GM12878 (cell line): ENCODE measurements around the gene AOC3. TPM values are rescaled to one million over a fixed set of nuclear protein-coding genes. Genes with fewer than 3 reads are reported as not detected.
"Not testable (repeated sequence)": the region's sequence is repeated elsewhere in the genome, so short reads cannot be mapped to it uniquely, and the experiment has no call there.

Source experiments
- ATAC-seq: fragments of 200-7000 bp; cut with Tn5 transposase; 3 replicates; pipeline ENCODE4 v1.9.1; 2020; ENCODE audit warnings: mild to moderate bottlenecking, moderate library complexity
- BruUV-seq: library from RNA; stranded (reverse); fragments of 400-500 nt; replicated peaks from 2 replicates; lab custom pipeline; 2021; lab: Mats Ljungman, UMichigan
- CTCF ChIA-PET: fragments of 300-600 bp; sonication (Branson Sonifier 250); formaldehyde crosslinking; extraction: SDS; loops from one replicate; lab custom pipeline; 2021; ENCODE audit warnings: inconsistent platforms; lab: Yijun Ruan, JAX
- POLR2A ChIA-PET: fragments of 350-600 bp; formaldehyde crosslinking; extraction: SDS; loops from one replicate; lab custom pipeline; 2021; ENCODE audit warnings: inconsistent platforms; lab: Charles Lee
- RAD21 ChIA-PET: fragments of 300-600 bp; sonication (Branson Sonifier 250); formaldehyde crosslinking; loops from one replicate; lab custom pipeline; 2023; ENCODE audit warnings: antibody characterized with exemption; ENCODE audit not compliant: unreplicated experiment; lab: Charles Lee
- SMC1A ChIA-PET: fragments of 300-600 bp; sonication (Branson Sonifier 250); formaldehyde crosslinking; loops from one replicate; lab custom pipeline; 2023; ENCODE audit not compliant: unreplicated experiment, uncharacterized antibody; lab: Charles Lee
- DNase-seq: peaks from one replicate; pipeline ENCODE4 v3.0.0-alpha.2; 2011; ENCODE audit warnings: low read depth, low spot score
- FAIRE-seq: peaks from 3 replicates; lab custom pipeline; 2011; peaks lifted over from hg19 to GRCh38; lab: Jason Lieb, UNC
- H2AFZ ChIP-seq: 2 replicates; pipeline ENCODE4 v1.6.0; 2011; ENCODE audit warnings: low read depth, low read length, control low read depth; ENCODE audit not compliant: control insufficient read depth
- H3K27ac ChIP-seq: 2 replicates; pipeline ENCODE4 v1.5.1; 2011; ENCODE audit warnings: control low read depth; ENCODE audit not compliant: control insufficient read depth, insufficient read depth
- H3K27me3 ChIP-seq, 2 experiments: replicated peaks in 1 of 2; 2 replicates each; pipeline versions ENCODE4 v1.6.0 to v1.6.1; 2011; ENCODE audit warnings: low read length in 1 of 2; ENCODE audit not compliant: control insufficient read depth in 2 of 2, insufficient read depth in 2 of 2
- H3K36me3 ChIP-seq, 2 experiments: 2 replicates each; pipeline ENCODE4 v1.5.1; 2011; ENCODE audit warnings: low read length in 1 of 2; ENCODE audit not compliant: control insufficient read depth in 2 of 2, insufficient read depth in 2 of 2
- H3K4me1 ChIP-seq: 2 replicates; pipeline ENCODE4 v1.6.1; 2011; ENCODE audit warnings: mild to moderate bottlenecking, low read length, moderate library complexity, mixed read lengths; ENCODE audit not compliant: control insufficient read depth, insufficient read depth
- H3K4me2 ChIP-seq: 2 replicates; pipeline ENCODE4 v1.6.0; 2011; ENCODE audit warnings: control low read depth; ENCODE audit not compliant: control insufficient read depth, insufficient read depth
- H3K4me3 ChIP-seq: fragments of 200-600 bp; sonication (generic); 2 replicates; pipeline ENCODE4 v1.5.1; 2016
- H3K79me2 ChIP-seq: 2 replicates; pipeline ENCODE4 v1.6.0; 2011; ENCODE audit warnings: low read length; ENCODE audit not compliant: control insufficient read depth, insufficient read depth
- H3K9ac ChIP-seq: 2 replicates; pipeline ENCODE4 v1.8.0; 2011; ENCODE audit warnings: low read length, control low read depth, mixed read lengths; ENCODE audit not compliant: control insufficient read depth, insufficient read depth
- H3K9me3 ChIP-seq: replicated peaks from 3 replicates; pipeline ENCODE4 v1.5.1; 2011; ENCODE audit warnings: mild to moderate bottlenecking, low read length; ENCODE audit not compliant: control insufficient read depth, insufficient read depth
- H4K20me1 ChIP-seq: 2 replicates; pipeline ENCODE4 v1.6.0; 2011; ENCODE audit not compliant: control insufficient read depth, insufficient read depth
- ATF7 ChIP-seq: fragments of 450-650 bp; IDR thresholded peaks from 2 replicates; pipeline ENCODE4 v1.6.1; 2016; ENCODE audit warnings: low read depth, mild to moderate bottlenecking
- HDGF ChIP-seq: fragments of 450-650 bp; IDR thresholded peaks from 2 replicates; pipeline ENCODE4 v1.6.1; 2016; ENCODE audit warnings: antibody characterized with exemption
- JUND ChIP-seq: IDR thresholded peaks from 2 replicates; pipeline ENCODE4 v1.6.1; 2012; ENCODE audit warnings: low read depth, mild to moderate bottlenecking, low read length, improper control_type of control experiment, moderate library complexity
- NR2C2 ChIP-seq: IDR thresholded peaks from 2 replicates; pipeline ENCODE4 v1.6.1; 2011; ENCODE audit warnings: borderline replicate concordance, low read depth; ENCODE audit not compliant: control insufficient read depth, insufficient read length
- PAX5 ChIP-seq: IDR thresholded peaks from 2 replicates; pipeline ENCODE4 v1.6.1; 2011; ENCODE audit warnings: low read depth, low read length, borderline replicate concordance
- RBBP5 ChIP-seq: fragments of 200-600 bp; sonication (generic); conservative IDR thresholded peaks from 2 replicates; pipeline ENCODE4 v1.6.1; 2016
- SREBF2 ChIP-seq: IDR thresholded peaks from 2 replicates; pipeline ENCODE4 v1.6.1; 2012; ENCODE audit warnings: mild to moderate bottlenecking, low read length
- WGBS: methylation state at CpG from one replicate; pipeline ENCODE4 v1.1.6; 2016; ENCODE audit warnings: low lambda C conversion rate; ENCODE audit not compliant: insufficient replicate concordance, insufficient coverage; ENCODE audit errors: missing lambda C conversion rate; 5-methylcytosine and 5-hydroxymethylcytosine counted together
- in situ Hi-C: fragments of 300-500 bp; cut with MboI; formaldehyde crosslinking; loops from 9 replicates; pipeline ENCODE4 v1.14.3; 2018; ENCODE audit warnings: mixed read lengths
- intact Hi-C: fragments of 100-400 bp; cut with micrococcal nuclease; formaldehyde crosslinking; loops from one replicate; pipeline ENCODE4 v1.14.2; 2022; ENCODE audit not compliant: unreplicated experiment
- polyA plus RNA-seq, 11 experiments: library from polyadenylated mRNA; depleted of rRNA in 4 of 11; unstranded in 6 of 11; stranded (reverse) in 5 of 11; fragments of >200 nt; fragmentation: Nextera tagmentation in 4 of 11; fragmentation: Illumina TruSeq in 1 of 11; extraction: Ambion mirVana in 4 of 11; extraction: Trizol in 1 of 11; gene quantifications; 1 replicate in 1 of 11; 2 replicates in 10 of 11; pipeline versions ENCODE4 v1.2.1 to v1.2.3, GENCODE V29; 2011 to 2016; ENCODE audit warnings: inconsistent platforms in 2 of 11, missing spikeins in 2 of 11, low read depth in 1 of 11
- total RNA-seq, 4 experiments: library from RNA; depleted of rRNA in 3 of 4; stranded (reverse); fragments of >200 nt in 3 of 4; fragmentation: Illumina TruSeq in 1 of 4; extraction: Trizol in 1 of 4; gene quantifications; 2 replicates each; pipeline versions ENCODE4 v1.2.1 to v1.2.3, GENCODE V29; 2013 to 2021
- TF ChIP-seq, protein P1 (sequence below), 3 experiments: IDR thresholded peaks in 2 of 3; conservative IDR thresholded peaks in 1 of 3; 2 replicates each; pipeline ENCODE4 v1.5.1; 2011; ENCODE audit warnings: low read depth in 3 of 3, low read length in 3 of 3, mild to moderate bottlenecking in 3 of 3, control low read depth in 2 of 3, moderate library complexity in 2 of 3, inconsistent platforms in 1 of 3, mixed read lengths in 1 of 3; ENCODE audit not compliant: control insufficient read depth in 2 of 3, insufficient read depth in 1 of 3; ENCODE audit errors: extremely low read depth in 1 of 3
- TF ChIP-seq, protein P2 (sequence below): fragments of 450-650 bp; IDR thresholded peaks from 2 replicates; pipeline ENCODE4 v1.6.1; 2016; ENCODE audit warnings: mild to moderate bottlenecking
- TF ChIP-seq, protein P3 (sequence below): fragments of 450-650 bp; IDR thresholded peaks from 2 replicates; pipeline ENCODE4 v1.6.1; 2017; ENCODE audit warnings: mild to moderate bottlenecking, low read depth, inconsistent platforms; ENCODE audit not compliant: poor library complexity, severe bottlenecking

AOC3 gene
- total and polyA plus RNA-seq, 10 of the 15 experiments (the other 5 are each of a cell fraction or from before 2014, with no cell fraction given): 0.02 to 0.91 (median 0.34) TPM; not detected in 2

DNA sequence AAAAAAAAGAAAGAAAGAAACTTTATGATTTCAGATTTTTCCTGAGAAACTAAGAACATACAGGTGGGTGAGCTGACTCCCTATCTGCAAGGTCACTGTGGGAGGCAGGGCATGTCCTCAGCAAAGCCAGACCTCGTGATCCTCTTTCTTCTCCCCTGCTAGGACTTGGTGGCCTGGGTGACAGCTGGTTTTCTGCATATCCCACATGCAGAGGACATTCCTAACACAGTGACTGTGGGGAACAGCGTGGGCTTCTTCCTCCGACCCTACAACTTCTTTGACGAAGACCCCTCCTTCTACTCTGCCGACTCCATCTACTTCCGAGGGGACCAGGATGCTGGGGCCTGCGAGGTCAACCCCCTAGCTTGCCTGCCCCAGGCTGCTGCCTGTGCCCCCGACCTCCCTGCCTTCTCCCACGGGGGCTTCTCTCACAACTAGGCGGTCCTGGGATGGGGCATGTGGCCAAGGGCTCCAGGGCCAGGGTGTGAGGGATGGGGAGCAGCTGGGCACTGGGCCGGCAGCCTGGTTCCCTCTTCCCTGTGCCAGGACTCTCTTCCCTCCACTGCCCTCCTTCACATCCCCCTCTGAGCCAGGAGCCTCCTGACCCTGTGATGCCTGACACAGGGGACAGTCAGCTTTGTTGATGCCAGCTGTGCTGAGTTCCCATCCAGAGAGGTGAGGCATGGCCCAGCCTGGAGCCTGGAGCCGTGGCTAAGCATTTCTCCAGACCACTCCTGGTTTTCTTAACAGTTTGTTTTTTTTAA lies 23.1 kb downstream of the AOC3 start:
- H3K4me3 ChIP-seq, H3K79me2 ChIP-seq, H2AFZ ChIP-seq, H3K4me2 ChIP-seq, H3K27me3 ChIP-seq, H3K27ac ChIP-seq, in situ Hi-C loops, H3K9ac ChIP-seq, H3K36me3 ChIP-seq, FAIRE-seq, POLR2A ChIA-PET, BruUV-seq, H3K4me1 ChIP-seq, SMC1A ChIA-PET, H3K9me3 ChIP-seq, DNase-seq, intact Hi-C loops, RAD21 ChIA-PET, ATAC-seq, H4K20me1 ChIP-seq: not testable (repeated sequence)
- 63% methylated on average over 8 of the region's 12 CpGs for WGBS
- CTCF ChIA-PET: interaction anchor here (0.7 to 1.4 kb wide), 2 partner anchors 10 to 79 kb away, joined by 3 to 4 read pairs; no protein-coding TSS in a partner anchor

DNA sequence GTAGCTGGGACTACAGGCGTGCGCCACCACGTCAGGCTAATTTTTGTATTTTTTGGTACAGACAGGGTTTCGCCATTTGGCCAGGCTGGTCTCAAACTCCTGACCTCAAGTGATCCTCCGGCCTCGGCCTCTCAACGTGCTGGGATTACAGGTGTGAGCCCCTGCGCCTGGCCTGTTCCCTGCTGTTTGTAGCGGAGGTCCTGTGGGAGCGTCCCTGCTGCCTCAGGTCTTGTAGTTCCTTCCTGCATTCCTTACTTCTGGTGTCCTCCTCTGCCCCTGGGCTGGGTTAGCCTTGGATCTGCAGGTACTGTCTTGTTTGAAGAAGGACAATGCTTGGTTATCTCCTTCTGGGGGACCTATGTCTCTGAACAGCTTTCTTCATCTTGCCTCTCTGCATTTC lies 26.0 kb downstream of the AOC3 start:
- WGBS: 67% methylated on average over 10 of the region's 10 CpGs
- H3K9me3 ChIP-seq: no peaks in the 10 kb centered on the region
- CTCF ChIA-PET: no interaction called here
- RAD21 ChIA-PET: no interaction called here
- no peak overlapping the region for H3K4me2 ChIP-seq
- SMC1A ChIA-PET: no interaction called here
- intact Hi-C loops: no loop called here
- H3K4me1 ChIP-seq: no peaks in the 10 kb centered on the region
- ATAC-seq (no peak), FAIRE-seq (no peak), DNase-seq (no peak)
- in situ Hi-C loops: no loop called here
- H3K9ac ChIP-seq: no peak overlapping the region
- no peak overlapping the region for H2AFZ ChIP-seq
- H4K20me1 ChIP-seq: no peaks in the 10 kb centered on the region
- no peak overlapping the region for H3K4me3 ChIP-seq
- H3K79me2 ChIP-seq: no peaks in the 10 kb centered on the region
- no peaks in the 10 kb centered on the region; a peak in 2 of 4 replicates for H3K27me3 ChIP-seq
- POLR2A ChIA-PET: no interaction called here
- H3K36me3 ChIP-seq: no peaks in the 10 kb centered on the region
- H3K27ac ChIP-seq: no peak overlapping the region
- no TSS peak for BruUV-seq
- TF ChIP-seq ATF7: no peak
- TF ChIP-seq PAX5: no peak
- TF ChIP-seq JUND: no peak
- TF ChIP-seq, protein P1, sequence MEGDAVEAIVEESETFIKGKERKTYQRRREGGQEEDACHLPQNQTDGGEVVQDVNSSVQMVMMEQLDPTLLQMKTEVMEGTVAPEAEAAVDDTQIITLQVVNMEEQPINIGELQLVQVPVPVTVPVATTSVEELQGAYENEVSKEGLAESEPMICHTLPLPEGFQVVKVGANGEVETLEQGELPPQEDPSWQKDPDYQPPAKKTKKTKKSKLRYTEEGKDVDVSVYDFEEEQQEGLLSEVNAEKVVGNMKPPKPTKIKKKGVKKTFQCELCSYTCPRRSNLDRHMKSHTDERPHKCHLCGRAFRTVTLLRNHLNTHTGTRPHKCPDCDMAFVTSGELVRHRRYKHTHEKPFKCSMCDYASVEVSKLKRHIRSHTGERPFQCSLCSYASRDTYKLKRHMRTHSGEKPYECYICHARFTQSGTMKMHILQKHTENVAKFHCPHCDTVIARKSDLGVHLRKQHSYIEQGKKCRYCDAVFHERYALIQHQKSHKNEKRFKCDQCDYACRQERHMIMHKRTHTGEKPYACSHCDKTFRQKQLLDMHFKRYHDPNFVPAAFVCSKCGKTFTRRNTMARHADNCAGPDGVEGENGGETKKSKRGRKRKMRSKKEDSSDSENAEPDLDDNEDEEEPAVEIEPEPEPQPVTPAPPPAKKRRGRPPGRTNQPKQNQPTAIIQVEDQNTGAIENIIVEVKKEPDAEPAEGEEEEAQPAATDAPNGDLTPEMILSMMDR (IDR thresholded peaks at IDR 0.05 in 2 of 3, conservative IDR thresholded peaks at IDR 0.05 in 1 of 3; ENCODE audit: control insufficient read depth in 2 of 3, extremely low read depth in 1 of 3, insufficient read depth in 1 of 3, low read depth in 3 of 3, low read length in 3 of 3): no peak
- TF ChIP-seq, protein P2, sequence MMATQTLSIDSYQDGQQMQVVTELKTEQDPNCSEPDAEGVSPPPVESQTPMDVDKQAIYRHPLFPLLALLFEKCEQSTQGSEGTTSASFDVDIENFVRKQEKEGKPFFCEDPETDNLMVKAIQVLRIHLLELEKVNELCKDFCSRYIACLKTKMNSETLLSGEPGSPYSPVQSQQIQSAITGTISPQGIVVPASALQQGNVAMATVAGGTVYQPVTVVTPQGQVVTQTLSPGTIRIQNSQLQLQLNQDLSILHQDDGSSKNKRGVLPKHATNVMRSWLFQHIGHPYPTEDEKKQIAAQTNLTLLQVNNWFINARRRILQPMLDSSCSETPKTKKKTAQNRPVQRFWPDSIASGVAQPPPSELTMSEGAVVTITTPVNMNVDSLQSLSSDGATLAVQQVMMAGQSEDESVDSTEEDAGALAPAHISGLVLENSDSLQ: no peak
- no peak for TF ChIP-seq HDGF
- no peak for TF ChIP-seq SREBF2
- TF ChIP-seq RBBP5: no peak
- TF ChIP-seq, protein P3, sequence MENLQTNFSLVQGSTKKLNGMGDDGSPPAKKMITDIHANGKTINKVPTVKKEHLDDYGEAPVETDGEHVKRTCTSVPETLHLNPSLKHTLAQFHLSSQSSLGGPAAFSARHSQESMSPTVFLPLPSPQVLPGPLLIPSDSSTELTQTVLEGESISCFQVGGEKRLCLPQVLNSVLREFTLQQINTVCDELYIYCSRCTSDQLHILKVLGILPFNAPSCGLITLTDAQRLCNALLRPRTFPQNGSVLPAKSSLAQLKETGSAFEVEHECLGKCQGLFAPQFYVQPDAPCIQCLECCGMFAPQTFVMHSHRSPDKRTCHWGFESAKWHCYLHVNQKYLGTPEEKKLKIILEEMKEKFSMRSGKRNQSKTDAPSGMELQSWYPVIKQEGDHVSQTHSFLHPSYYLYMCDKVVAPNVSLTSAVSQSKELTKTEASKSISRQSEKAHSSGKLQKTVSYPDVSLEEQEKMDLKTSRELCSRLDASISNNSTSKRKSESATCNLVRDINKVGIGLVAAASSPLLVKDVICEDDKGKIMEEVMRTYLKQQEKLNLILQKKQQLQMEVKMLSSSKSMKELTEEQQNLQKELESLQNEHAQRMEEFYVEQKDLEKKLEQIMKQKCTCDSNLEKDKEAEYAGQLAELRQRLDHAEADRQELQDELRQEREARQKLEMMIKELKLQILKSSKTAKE: no peak
- TF ChIP-seq NR2C2: no peak
